K562 (cell line): ENCODE results near the gene GAB2. TPM values are rescaled to one million over a fixed set of nuclear protein-coding genes. Genes with fewer than 3 reads are reported as not detected.
A peak's percentile ranks its signal among the peaks of the same experiment; 100 is the strongest.

Experiments used
- ARID4B ChIP-seq: sonication (generic); formaldehyde crosslinking; IDR thresholded peaks from 2 replicates; pipeline ENCODE4 v1.8.0; 2022; ENCODE audit warnings: mild to moderate bottlenecking, missing genetic modification reagents
- ATF4 ChIP-seq: fragments of 450-650 bp; formaldehyde crosslinking; IDR thresholded peaks from 2 replicates; pipeline ENCODE4 v1.4.0; 2022; ENCODE audit warnings: mild to moderate bottlenecking, moderate library complexity
- BDP1 ChIP-seq: IDR thresholded peaks from 3 replicates; pipeline ENCODE4 v1.6.1; 2011; ENCODE audit not compliant: insufficient read length, insufficient read depth
- BRD9 ChIP-seq: fragments of 450-650 bp; IDR thresholded peaks from 2 replicates; pipeline ENCODE4 v1.6.1; 2018; ENCODE audit warnings: low read depth; ENCODE audit not compliant: partially characterized antibody
- CBX2 ChIP-seq: fragments of 200-600 bp; sonication (generic); IDR thresholded peaks from one replicate; pipeline ENCODE4 v1.6.1; 2012; ENCODE audit warnings: mild to moderate bottlenecking, low read length, inconsistent platforms; ENCODE audit not compliant: insufficient read depth, poor library complexity, severe bottlenecking
- DNMT1 ChIP-seq: fragments of 450-650 bp; IDR thresholded peaks from 2 replicates; pipeline ENCODE4 v1.6.1; 2016; ENCODE audit warnings: antibody characterized with exemption, mild to moderate bottlenecking
- KAT7 ChIP-seq: sonication (generic); formaldehyde crosslinking; IDR thresholded peaks from 2 replicates; pipeline ENCODE4 v1.8.0; 2022; ENCODE audit warnings: missing genetic modification reagents, mild to moderate bottlenecking, borderline replicate concordance
- MCM7 ChIP-seq, 2 experiments: fragments of 450-650 bp; IDR thresholded peaks; 2 replicates each; pipeline ENCODE4 v1.6.1; 2016 to 2018
- MTA2 ChIP-seq: fragments of 450-650 bp; IDR thresholded peaks from 2 replicates; pipeline ENCODE4 v1.6.1; 2016; ENCODE audit warnings: low read depth
- SREBF1 ChIP-seq: fragments of 150-350 bp; IDR thresholded peaks from 2 replicates; pipeline ENCODE4 v1.6.1; 2014; ENCODE audit warnings: antibody characterized with exemption, low read depth, low read length, borderline replicate concordance
- TSHZ1 ChIP-seq: fragments of 250-450 bp; sonication (Bioruptor Pico); IDR thresholded peaks from 2 replicates; pipeline ENCODE4 v1.4.0; 2020; ENCODE audit warnings: mild to moderate bottlenecking, moderate library complexity
- VEZF1 ChIP-seq: fragments of 200-800 bp; sonication (Bioruptor generic); IDR thresholded peaks from 2 replicates; pipeline ENCODE4 v1.6.1; 2017; ENCODE audit warnings: missing genetic modification characterization, missing compliant biosample characterization
- ZC3H4 ChIP-seq: sonication (generic); formaldehyde crosslinking; IDR thresholded peaks from 2 replicates; pipeline ENCODE4 v1.9.0; 2021; ENCODE audit warnings: missing genetic modification reagents, borderline replicate concordance
- ZSCAN32 ChIP-seq: fragments of 450-650 bp; formaldehyde crosslinking; IDR thresholded peaks from 2 replicates; pipeline ENCODE4 v1.4.0; 2020; ENCODE audit warnings: mild to moderate bottlenecking, moderate library complexity
- polyA plus RNA-seq, 8 experiments: library from polyadenylated mRNA; depleted of rRNA in 4 of 8; stranded (reverse) in 5 of 8; unstranded in 3 of 8; fragments of >200 nt; fragmentation: Nextera tagmentation in 2 of 8; fragmentation: Illumina TruSeq in 1 of 8; extraction: Ambion mirVana in 2 of 8; extraction: Trizol in 1 of 8; gene quantifications; 2 replicates each; pipeline versions ENCODE4 v1.2.1 to v1.2.3, GENCODE V29; 2011 to 2014; ENCODE audit warnings: inconsistent platforms in 1 of 8, missing spikeins in 1 of 8
- total RNA-seq, 7 experiments: library from RNA; depleted of rRNA in 6 of 7; stranded (reverse); fragments of >200 nt in 6 of 7; fragmentation: Illumina TruSeq in 2 of 7; extraction: Trizol in 2 of 7; gene quantifications; 2 replicates each; pipeline versions ENCODE4 v1.2.1 to v1.2.3, GENCODE V29; 2011 to 2021; ENCODE audit warnings: low replicate concordance in 1 of 7

The GAB2 gene
- total and polyA plus RNA-seq, 9 of the 15 experiments (the other 6 are each of a cell fraction or from before 2014, with no cell fraction given) = 2.3 to 35.2 (median 16.1) TPM

GRCh38 chr11:78424334-78425270 lies 7.0 kb upstream of the GAB2 start (continued):
- TF ChIP-seq ARID4B (CRISPR knock-in tag) (no peak), TSHZ1 (CRISPR knock-in tag) (no peak), MTA2 (0 out of 2 replicates have a peak, but pooled peaks have one; percentile 17), ATF4 (CRISPR knock-in tag) (no peak), BDP1 (no peak), MCM7 (IDR thresholded peaks at IDR 0.05) (no peak), ZSCAN32 (CRISPR knock-in tag) (no peak), DNMT1 (no peak), SREBF1 (no peak), CBX2 (no peak), VEZF1 (CRISPR knock-in tag) (peak; percentile 22; the same call in 1 of the 2 replicates), ZC3H4 (no peak), KAT7 (CRISPR knock-in tag) (no peak), BRD9 (no peak)
